Skeletal muscle tissue (tissue), 4 donors: ENCODE results near the gene PRR36. TPM values are rescaled to one million over a fixed set of nuclear protein-coding genes. Genes with fewer than 3 reads are reported as not detected.

Experiments
- H3K27ac ChIP-seq: one replicate; pipeline ENCODE4 v1.7.0; 2013; ENCODE audit warnings: mild to moderate bottlenecking, low read depth, low read length, inconsistent platforms
- H3K27me3 ChIP-seq, 3 donors: one replicate each; pipeline ENCODE4 v1.7.0; 2013; ENCODE audit warnings: low read length in 3 of 3; ENCODE audit not compliant: control insufficient read depth in 3 of 3, insufficient read depth in 3 of 3
- H3K36me3 ChIP-seq, 3 donors: one replicate each; pipeline ENCODE4 v1.7.0; 2013; ENCODE audit warnings: low read length in 3 of 3; ENCODE audit not compliant: control insufficient read depth in 3 of 3, insufficient read depth in 3 of 3
- H3K4me1 ChIP-seq, 3 donors: one replicate each; pipeline ENCODE4 v1.7.0; 2013; ENCODE audit warnings: low read length in 3 of 3, mild to moderate bottlenecking in 3 of 3; ENCODE audit not compliant: control insufficient read depth in 3 of 3, insufficient read depth in 3 of 3
- H3K4me3 ChIP-seq, 3 donors: one replicate each; pipeline ENCODE4 v1.7.0; 2013; ENCODE audit warnings: low read length in 3 of 3
- H3K9ac ChIP-seq, 3 donors: one replicate each; pipeline ENCODE4 v1.7.0; 2013; ENCODE audit warnings: low read length in 3 of 3, mild to moderate bottlenecking in 3 of 3, moderate library complexity in 2 of 3, low read depth in 1 of 3
- H3K9me3 ChIP-seq, 3 donors: one replicate each; pipeline ENCODE4 v1.7.0; 2013; ENCODE audit warnings: low read length in 3 of 3; ENCODE audit not compliant: control insufficient read depth in 3 of 3
- total RNA-seq: library from RNA; depleted of rRNA; stranded (reverse); fragments of >200 nt; gene quantifications from one replicate; pipeline ENCODE4 v1.2.3, GENCODE V29; 2014
- donor health status: Osteomylitis.

The PRR36 gene
- total RNA-seq: not detected

- H3K27me3 ChIP-seq: peaks cover 27 to 41% (median 35%) of the 10 kb centered on the region in 3 donors
- no peak within 1 kb of the TSS for H3K27ac ChIP-seq
- H3K36me3 ChIP-seq: no peaks in the 10 kb centered on the region
- peak within 1 kb of the TSS in 1 of 3 donors; percentile 29 for H3K4me3 ChIP-seq
- no peak within 1 kb of the TSS for H3K9ac ChIP-seq
- H3K4me1 ChIP-seq: peaks cover 9 to 19% (median 10%) of the 10 kb centered on the region in 3 donors
- no peaks in the 10 kb centered on the region for H3K9me3 ChIP-seq
Measured at GRCh38 chr19:7874076-7874896, at the start of gene PRR36. TSS of gene PRR36 (minus strand) at chr19:7874390. CDS start at chr19:7873689, 701 bp downstream.

GRCh38 chr19:7923295-7924191 lies 49.4 kb upstream of the PRR36 start:
- Histone ChIP-seq H3K4me3 (no peak overlapping the region), H3K4me1 (peaks cover 34 to 46% (median 42%) of the 10 kb centered on the region in 3 donors), H3K9me3 (no peaks in the 10 kb centered on the region), H3K27me3 (peaks cover 0 to 13% (median 7%) of the 10 kb centered on the region in 3 donors), H3K27ac (no peak overlapping the region), H3K36me3 (peaks cover 10 to 13% (median 12%) of the 10 kb centered on the region in 3 donors), H3K9ac (no peak overlapping the region)

- no peaks in the 10 kb centered on the region for H3K9me3 ChIP-seq
- no peak overlapping the region for H3K9ac ChIP-seq
- peaks cover 2 to 20% (median 10%) of the 10 kb centered on the region in 3 donors for H3K27me3 ChIP-seq
- peaks cover 28 to 42% (median 39%) of the 10 kb centered on the region in 3 donors for H3K4me1 ChIP-seq
- H3K4me3 ChIP-seq: no peak overlapping the region
- H3K27ac ChIP-seq: no peak overlapping the region
- H3K36me3 ChIP-seq: peaks cover 10 to 13% (median 12%) of the 10 kb centered on the region in 3 donors
Measured at GRCh38 chr19:7922836-7923195, 48.6 kb upstream of the PRR36 start.

DNA sequence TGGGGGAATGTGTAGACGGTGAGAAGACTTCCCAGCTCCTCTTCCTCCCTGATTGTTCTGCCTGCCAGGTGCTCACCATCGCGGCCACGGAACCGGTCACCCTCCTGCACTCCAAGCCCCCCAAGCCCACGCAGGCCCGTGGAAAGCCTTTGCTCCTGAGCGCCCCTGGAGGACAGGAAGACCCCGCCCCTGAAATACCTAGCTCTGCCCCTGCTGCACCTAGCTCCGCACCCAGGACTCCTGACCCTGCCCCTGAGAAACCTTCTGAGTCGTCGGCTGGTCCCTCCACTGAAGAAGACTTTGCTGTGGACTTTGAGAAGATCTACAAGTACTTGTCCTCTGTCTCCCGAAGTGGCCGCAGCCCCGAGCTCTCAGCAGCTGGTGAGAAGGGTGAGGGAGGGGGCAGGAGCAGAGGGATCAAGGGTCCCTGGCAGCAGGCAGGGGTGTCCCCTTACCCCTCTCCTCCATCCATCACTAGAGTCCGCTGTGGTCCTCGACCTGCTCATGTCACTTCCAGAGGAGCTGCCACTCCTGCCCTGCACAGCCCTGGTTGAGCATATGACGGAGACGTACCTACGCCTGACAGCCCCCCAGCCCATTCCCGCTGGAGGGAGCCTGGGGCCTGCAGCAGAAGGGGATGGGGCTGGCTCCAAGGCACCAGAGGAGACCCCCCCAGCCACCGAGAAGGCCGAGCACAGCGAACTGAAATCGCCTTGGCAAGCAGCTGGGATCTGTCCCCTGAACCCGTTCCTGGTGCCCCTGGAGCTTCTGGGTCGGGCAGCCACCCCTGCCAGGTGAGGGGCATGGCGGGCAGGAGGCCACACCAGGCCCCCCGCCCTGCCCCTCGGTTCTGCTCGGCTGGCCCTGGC lies 48.0 kb upstream of the PRR36 start:
- Histone ChIP-seq H3K4me3 (peak overlapping the region; percentile 85 to 88 (median 86)), H3K27me3 (peaks cover 7 to 26% (median 13%) of the 10 kb centered on the region in 3 donors), H3K27ac (no peak overlapping the region), H3K9me3 (no peaks in the 10 kb centered on the region), H3K4me1 (peaks cover 29 to 43% (median 40%) of the 10 kb centered on the region in 3 donors), H3K36me3 (peaks cover 10 to 13% (median 12%) of the 10 kb centered on the region in 3 donors), H3K9ac (peak overlapping the region in 1 of 3 donors; percentile 79)

GRCh38 chr19:7921302-7921966 lies 47.2 kb upstream of the PRR36 start:
- peak overlapping the region; percentile 78 for H3K27ac ChIP-seq
- peaks cover 29 to 39% (median 37%) of the 10 kb centered on the region in 3 donors for H3K4me1 ChIP-seq
- H3K9ac ChIP-seq: peak overlapping the region; percentile 77 to 82 (median 79)
- peak overlapping the region; percentile 85 to 88 (median 86) for H3K4me3 ChIP-seq
- H3K9me3 ChIP-seq: no peaks in the 10 kb centered on the region
- H3K27me3 ChIP-seq: peaks cover 11 to 33% (median 17%) of the 10 kb centered on the region in 3 donors
- peaks cover 10 to 13% (median 12%) of the 10 kb centered on the region in 3 donors for H3K36me3 ChIP-seq

DNA sequence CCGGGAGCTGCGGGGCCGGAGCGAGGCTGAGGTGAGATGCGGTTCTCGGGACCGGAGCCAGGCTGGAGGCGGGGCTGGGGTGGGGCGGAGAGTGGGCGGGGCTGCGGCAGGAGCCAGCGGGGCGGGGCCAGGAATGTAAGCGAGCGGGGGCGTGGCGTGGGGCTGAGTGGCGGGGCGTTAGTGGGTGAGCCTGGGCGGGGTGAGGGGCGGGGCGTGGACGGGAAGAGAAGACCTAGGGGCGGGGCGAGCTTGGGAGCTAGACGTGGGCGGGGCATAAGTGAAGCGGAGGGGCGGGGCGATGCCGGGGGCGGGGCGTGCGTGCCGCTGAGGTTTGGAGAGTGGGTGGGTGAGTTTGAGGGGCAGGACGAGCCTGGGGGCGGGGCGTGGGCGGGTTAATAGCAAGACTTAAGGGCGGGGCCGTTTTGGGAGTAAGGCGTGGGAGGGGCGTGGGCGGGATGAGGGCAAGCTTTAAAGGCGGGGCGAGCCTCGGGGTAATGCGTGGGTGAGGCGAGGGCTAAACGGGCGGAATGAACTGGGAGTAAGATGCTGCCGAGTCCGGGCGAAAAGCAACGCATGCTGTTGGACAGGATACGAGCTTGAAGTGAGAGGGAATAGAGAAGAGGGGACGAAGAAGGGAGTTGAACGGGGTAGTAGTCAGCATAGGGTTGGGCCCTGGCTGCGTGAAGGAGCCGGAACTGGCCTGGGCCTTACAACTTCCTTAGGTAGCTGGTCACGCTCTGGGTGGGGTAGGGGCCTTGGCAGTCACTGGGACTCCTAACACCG lies 46.5 kb upstream of the PRR36 start:
- Histone ChIP-seq H3K9ac (peak overlapping the region; percentile 77 to 82 (median 82)), H3K9me3 (no peaks in the 10 kb centered on the region), H3K36me3 (peaks cover 10 to 13% (median 12%) of the 10 kb centered on the region in 3 donors), H3K4me3 (peak overlapping the region; percentile 85 to 88 (median 86)), H3K4me1 (peaks cover 29 to 39% (median 38%) of the 10 kb centered on the region in 3 donors), H3K27ac (peak overlapping the region; percentile 79), H3K27me3 (peaks cover 15 to 39% (median 21%) of the 10 kb centered on the region in 3 donors)

- Histone ChIP-seq H3K4me3 (peak within 1 kb of the TSS; percentile 85 to 88 (median 86)), H3K27me3 (peaks cover 20 to 47% (median 29%) of the 10 kb centered on the region in 3 donors), H3K27ac (peak within 1 kb of the TSS; percentile 79), H3K9ac (peak within 1 kb of the TSS; percentile 77 to 82 (median 82)), H3K36me3 (peaks cover 10 to 13% (median 12%) of the 10 kb centered on the region in 3 donors), H3K9me3 (no peaks in the 10 kb centered on the region), H3K4me1 (peaks cover 32 to 41% (median 38%) of the 10 kb centered on the region in 3 donors)
Measured at GRCh38 chr19:7919610-7920518, 45.7 kb upstream of the PRR36 start, which contains the start of gene SNAPC2. TSS of gene SNAPC2 (plus strand) at chr19:7920338. CDS start at chr19:7920367, 29 bp downstream.
